OCI-LY3 (cell line): Measurements from ENCODE around the gene FFAR2.
"Not testable (repeated sequence)": the region's sequence is repeated elsewhere in the genome, so short reads cannot be mapped to it uniquely, and the experiment has no call there.

Experiments
- H2AFZ ChIP-seq: fragments of 200-600, 300-600 bp; shearing (Covaris generic); 2 replicates; pipeline ENCODE4 v1.6.0; 2014; ENCODE audit warnings: antibody characterized with exemption, low read depth, low read length
- H3K27ac ChIP-seq: fragments of 200-600, 300-600 bp; sonication (generic); 2 replicates; pipeline ENCODE4 v1.5.1; 2014; ENCODE audit warnings: mild to moderate bottlenecking, low read length, moderate library complexity, mixed read lengths
- H3K27me3 ChIP-seq: fragments of 200-600, 300-600 bp; sonication (generic); 2 replicates; pipeline ENCODE4 v1.6.1; 2014; ENCODE audit warnings: low read depth, low read length, mixed read lengths
- H3K36me3 ChIP-seq: fragments of 200-600, 300-600 bp; sonication (generic); replicated peaks from 2 replicates; pipeline ENCODE3; 2014; ENCODE audit warnings: low read depth, low read length, mixed read lengths
- H3K4me1 ChIP-seq: fragments of 300-600, 200-600 bp; sonication (generic); 2 replicates; pipeline ENCODE4 v1.6.1; 2014; ENCODE audit warnings: low read length, mixed read lengths
- H3K4me2 ChIP-seq: fragments of 200-600, 300-600 bp; sonication (generic); 2 replicates; pipeline ENCODE4 v1.6.1; 2014; ENCODE audit warnings: low read length, mixed read lengths
- H3K4me3 ChIP-seq: fragments of 300-600, 200-600 bp; sonication (generic); 2 replicates; pipeline ENCODE4 v1.5.1; 2014; ENCODE audit warnings: antibody characterized with exemption, mild to moderate bottlenecking, low read length, moderate library complexity
- H3K79me2 ChIP-seq: fragments of 300-600, 200-600 bp; shearing (Covaris generic); 2 replicates; pipeline ENCODE4 v1.6.1; 2014; ENCODE audit warnings: mild to moderate bottlenecking, low read length, mixed read lengths
- H3K9ac ChIP-seq: fragments of 300-600, 200-600 bp; shearing (Covaris generic); 2 replicates; pipeline ENCODE4 v1.6.0; 2014; ENCODE audit warnings: mild to moderate bottlenecking, low read length, moderate library complexity
- H3K9me3 ChIP-seq: fragments of 200-600, 300-600 bp; shearing (Covaris generic); 2 replicates; pipeline ENCODE4 v1.6.1; 2014; ENCODE audit warnings: low read length, mixed read lengths; ENCODE audit not compliant: insufficient read depth
- H4K20me1 ChIP-seq: fragments of 200-600, 300-600 bp; sonication (generic); 2 replicates; pipeline ENCODE4 v1.6.1; 2016; ENCODE audit warnings: low read length, mixed read lengths; ENCODE audit not compliant: insufficient read depth
- EZH2phosphoT487 ChIP-seq: fragments of 200-600 bp; shearing (Covaris generic); IDR thresholded peaks from 2 replicates; pipeline ENCODE4 v1.6.1; 2018; ENCODE audit warnings: antibody characterized with exemption, mixed run types, low read depth
- TF ChIP-seq, protein P1 (sequence below): fragments of 200-600, 300-600 bp; sonication (generic); IDR thresholded peaks from 2 replicates; pipeline ENCODE4 v1.5.1; 2014; ENCODE audit warnings: antibody characterized with exemption, low read length, low read depth

The FFAR2 gene

GRCh38 chr19:35419046-35419445 is 29.0 kb upstream of the FFAR2 start:
- Histone ChIP-seq H3K36me3 (no peaks in the 10 kb centered on the region), H3K9ac (no peak overlapping the region), H3K27ac (no peak overlapping the region), H4K20me1 (no peaks in the 10 kb centered on the region), H3K4me2 (no peak overlapping the region), H3K27me3 (peaks cover 49% of the 10 kb centered on the region), H3K79me2 (no peaks in the 10 kb centered on the region), H3K4me3 (no peak overlapping the region), H2AFZ (no peak overlapping the region), H3K4me1 (no peaks in the 10 kb centered on the region), H3K9me3 (no peaks in the 10 kb centered on the region)
- TF ChIP-seq, protein P1, sequence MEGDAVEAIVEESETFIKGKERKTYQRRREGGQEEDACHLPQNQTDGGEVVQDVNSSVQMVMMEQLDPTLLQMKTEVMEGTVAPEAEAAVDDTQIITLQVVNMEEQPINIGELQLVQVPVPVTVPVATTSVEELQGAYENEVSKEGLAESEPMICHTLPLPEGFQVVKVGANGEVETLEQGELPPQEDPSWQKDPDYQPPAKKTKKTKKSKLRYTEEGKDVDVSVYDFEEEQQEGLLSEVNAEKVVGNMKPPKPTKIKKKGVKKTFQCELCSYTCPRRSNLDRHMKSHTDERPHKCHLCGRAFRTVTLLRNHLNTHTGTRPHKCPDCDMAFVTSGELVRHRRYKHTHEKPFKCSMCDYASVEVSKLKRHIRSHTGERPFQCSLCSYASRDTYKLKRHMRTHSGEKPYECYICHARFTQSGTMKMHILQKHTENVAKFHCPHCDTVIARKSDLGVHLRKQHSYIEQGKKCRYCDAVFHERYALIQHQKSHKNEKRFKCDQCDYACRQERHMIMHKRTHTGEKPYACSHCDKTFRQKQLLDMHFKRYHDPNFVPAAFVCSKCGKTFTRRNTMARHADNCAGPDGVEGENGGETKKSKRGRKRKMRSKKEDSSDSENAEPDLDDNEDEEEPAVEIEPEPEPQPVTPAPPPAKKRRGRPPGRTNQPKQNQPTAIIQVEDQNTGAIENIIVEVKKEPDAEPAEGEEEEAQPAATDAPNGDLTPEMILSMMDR, result no peak
- no peak for TF ChIP-seq EZH2phosphoT487

- H3K4me3 ChIP-seq, result no peak overlapping the region
- peaks cover 44% of the 10 kb centered on the region for H3K27me3 ChIP-seq
- H3K79me2 ChIP-seq, result no peaks in the 10 kb centered on the region
- H3K4me1 ChIP-seq, result no peaks in the 10 kb centered on the region
- H3K9ac ChIP-seq, result no peak overlapping the region
- no peak for TF ChIP-seq EZH2phosphoT487
- TF ChIP-seq, protein P1, result no peak
- H3K36me3 ChIP-seq, result no peaks in the 10 kb centered on the region
- H3K27ac ChIP-seq, result no peak overlapping the region
- no peaks in the 10 kb centered on the region for H4K20me1 ChIP-seq
- H2AFZ ChIP-seq, result no peak overlapping the region
- no peak overlapping the region for H3K4me2 ChIP-seq
- no peaks in the 10 kb centered on the region for H3K9me3 ChIP-seq
Observed at GRCh38 chr19:35419805-35420204, 28.3 kb upstream of the FFAR2 start.

- Histone ChIP-seq H3K4me2 (no peak overlapping the region), H3K9me3 (no peaks in the 10 kb centered on the region), H4K20me1 (no peaks in the 10 kb centered on the region), H2AFZ (no peak overlapping the region), H3K4me1 (no peaks in the 10 kb centered on the region), H3K27me3 (peaks cover 41% of the 10 kb centered on the region), H3K9ac (no peak overlapping the region), H3K27ac (no peak overlapping the region), H3K4me3 (no peak overlapping the region), H3K36me3 (no peaks in the 10 kb centered on the region), H3K79me2 (no peaks in the 10 kb centered on the region)
- TF ChIP-seq, protein P1, result no peak
- no peak for TF ChIP-seq EZH2phosphoT487
Observed at GRCh38 chr19:35421362-35421761, 26.7 kb upstream of the FFAR2 start.

DNA sequence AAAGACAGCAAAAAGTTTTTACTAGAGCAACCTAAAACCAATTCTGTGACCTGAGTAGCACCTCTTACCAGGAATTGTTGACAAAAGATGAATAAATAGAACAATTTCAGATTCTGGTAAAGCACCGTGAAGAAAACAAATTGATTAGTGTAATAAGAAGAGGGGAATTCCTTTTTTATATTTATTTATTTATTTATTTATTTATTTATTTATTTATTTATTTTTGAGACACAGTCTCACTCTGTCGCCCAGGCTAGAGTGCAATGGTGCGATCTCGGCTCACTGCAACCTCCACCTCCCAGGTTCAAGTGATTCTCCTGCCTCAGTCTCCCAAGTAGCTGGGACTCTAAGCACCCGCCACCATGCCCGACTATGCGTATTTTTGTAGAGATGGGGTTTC is 24.7 kb upstream of the FFAR2 start:
- H2AFZ ChIP-seq, H3K9ac ChIP-seq, H3K79me2 ChIP-seq, H3K9me3 ChIP-seq, H4K20me1 ChIP-seq, H3K4me1 ChIP-seq, H3K4me2 ChIP-seq, H3K27ac ChIP-seq, H3K36me3 ChIP-seq, H3K4me3 ChIP-seq: not testable (repeated sequence)
- H3K27me3 ChIP-seq, result peaks cover 31% of the 10 kb centered on the region

GRCh38 chr19:35425682-35426081 is 22.4 kb upstream of the FFAR2 start:
- Histone ChIP-seq H4K20me1 (no peaks in the 10 kb centered on the region), H3K9me3 (0 out of 2 replicates have a peak, but pooled peaks cover 1% of the 10 kb centered on the region), H3K4me1 (no peaks in the 10 kb centered on the region), H3K9ac (no peak overlapping the region), H3K4me3 (no peak overlapping the region), H3K27me3 (peaks cover 46% of the 10 kb centered on the region), H3K27ac (no peak overlapping the region), H2AFZ (no peak overlapping the region), H3K4me2 (no peak overlapping the region), H3K79me2 (no peaks in the 10 kb centered on the region), H3K36me3 (no peaks in the 10 kb centered on the region)
- no peak for TF ChIP-seq EZH2phosphoT487
- TF ChIP-seq, protein P1, result no peak
